ENCODE measurements around the gene ZBTB17.
A peak's percentile ranks its signal among the peaks of the same experiment; 100 is the strongest.
"Not testable (repeated sequence)": the region's sequence is repeated elsewhere in the genome, so short reads cannot be mapped to it uniquely, and the experiment has no call there.

Gene ZBTB17

GRCh38 chr1:15975805-15976680, at the start of gene ZBTB17:
ZBTB17 (minus strand) TSS chr1:15976101; CDS start chr1:15948495, 27,606 bp downstream.
- peak; percentile 94 for DNase-seq (ENCODE audit: low spot score)

- no peak for DNase-seq (ENCODE audit: low spot score)
Measured at GRCh38 chr1:16023050-16023653, 47.3 kb upstream of the ZBTB17 start.

GRCh38 chr1:16022393-16022792, 46.5 kb upstream of the ZBTB17 start:
- DNase-seq (ENCODE audit: low spot score), result no peak

GRCh38 chr1:16021681-16022080, 45.8 kb upstream of the ZBTB17 start, which contains the start of gene CLCNKA:
CLCNKA (plus strand) TSS chr1:16022036; CDS start chr1:16022620, 584 bp downstream.
- no peak for DNase-seq (ENCODE audit: low spot score)

- not testable (repeated sequence) for DNase-seq (ENCODE audit: low spot score)
Measured at GRCh38 chr1:16020878-16021277, 45.0 kb upstream of the ZBTB17 start.

- no peak for DNase-seq (ENCODE audit: low spot score)
Measured at GRCh38 chr1:16020325-16020724, 44.4 kb upstream of the ZBTB17 start.

- no peak for DNase-seq (ENCODE audit: low spot score)
Measured at GRCh38 chr1:16019644-16020277, 43.9 kb upstream of the ZBTB17 start.

- DNase-seq (ENCODE audit: low spot score), result no peak
Measured at GRCh38 chr1:16018749-16019643, 43.1 kb upstream of the ZBTB17 start.

GRCh38 chr1:16018308-16018707, 42.4 kb upstream of the ZBTB17 start:
- no peak for DNase-seq (ENCODE audit: low spot score)

- DNase-seq (ENCODE audit: low spot score), result no peak
Measured at GRCh38 chr1:16017461-16018303, 41.8 kb upstream of the ZBTB17 start, which contains the start of gene HSPB7. HSPB7 (minus strand) TSS chr1:16018043; CDS start chr1:16017963, 80 bp downstream.

GRCh38 chr1:16017076-16017460, 41.2 kb upstream of the ZBTB17 start:
- no peak for DNase-seq (ENCODE audit: low spot score)

- DNase-seq (ENCODE audit: low spot score), result no peak
Measured at GRCh38 chr1:16015960-16016901, 40.3 kb upstream of the ZBTB17 start.

GRCh38 chr1:16015491-16015890, 39.6 kb upstream of the ZBTB17 start:
- no peak for DNase-seq (ENCODE audit: low spot score)

- DNase-seq (ENCODE audit: low spot score), result no peak
Measured at GRCh38 chr1:16014509-16015482, 38.9 kb upstream of the ZBTB17 start.

GRCh38 chr1:16013908-16014258, 38.0 kb upstream of the ZBTB17 start:
- DNase-seq (ENCODE audit: low spot score), result no peak

- peak; percentile 89 for DNase-seq (ENCODE audit: low spot score)
Measured at GRCh38 chr1:16013220-16013907, 37.5 kb upstream of the ZBTB17 start.

GRCh38 chr1:16012590-16013219, 36.8 kb upstream of the ZBTB17 start:
- peak; percentile 91 for DNase-seq (ENCODE audit: low spot score)
